Subcutaneous adipose tissue (tissue), 4 donors: ENCODE results near the gene MCC. TPM values are rescaled to one million over a fixed set of nuclear protein-coding genes. Genes with fewer than 3 reads are reported as not detected.

Source experiments
- CTCF ChIP-seq: fragments of 450-650 bp; IDR thresholded peaks from one replicate; pipeline ENCODE4 v1.5.1; 2016; ENCODE audit warnings: low read depth, mild to moderate bottlenecking, control low read depth, antibody characterized with exemption, moderate library complexity
- total RNA-seq, 4 donors: library from RNA; depleted of rRNA; stranded (reverse); fragments of >200 nt; gene quantifications; one replicate each; pipeline ENCODE4 v1.1.0, GENCODE V29; 2016

MCC gene
- total RNA-seq, 4 donors from 2014 or later, result 15.0 to 57.3 (median 23.7) TPM

- TF ChIP-seq CTCF, result no peak
Measured at GRCh38 chr5:113354055-113354454, 134.2 kb downstream of the MCC start.

- no peak for TF ChIP-seq CTCF
Measured at GRCh38 chr5:113347572-113347971, 140.7 kb downstream of the MCC start.

GRCh38 chr5:113344973-113345940, 143.0 kb downstream of the MCC start:
- TF ChIP-seq CTCF, result no peak

GRCh38 chr5:113343343-113343742, 144.9 kb downstream of the MCC start:
- TF ChIP-seq CTCF, result no peak

- TF ChIP-seq CTCF, result no peak
Measured at GRCh38 chr5:113340537-113340936, 147.7 kb downstream of the MCC start.

- TF ChIP-seq CTCF, result no peak
Measured at GRCh38 chr5:113338628-113339027, 149.6 kb downstream of the MCC start.

GRCh38 chr5:113337515-113338415, 150.5 kb downstream of the MCC start:
- TF ChIP-seq CTCF, result no peak
